Measurements from ENCODE around the gene EXOC3L4.

Gene EXOC3L4

DNA sequence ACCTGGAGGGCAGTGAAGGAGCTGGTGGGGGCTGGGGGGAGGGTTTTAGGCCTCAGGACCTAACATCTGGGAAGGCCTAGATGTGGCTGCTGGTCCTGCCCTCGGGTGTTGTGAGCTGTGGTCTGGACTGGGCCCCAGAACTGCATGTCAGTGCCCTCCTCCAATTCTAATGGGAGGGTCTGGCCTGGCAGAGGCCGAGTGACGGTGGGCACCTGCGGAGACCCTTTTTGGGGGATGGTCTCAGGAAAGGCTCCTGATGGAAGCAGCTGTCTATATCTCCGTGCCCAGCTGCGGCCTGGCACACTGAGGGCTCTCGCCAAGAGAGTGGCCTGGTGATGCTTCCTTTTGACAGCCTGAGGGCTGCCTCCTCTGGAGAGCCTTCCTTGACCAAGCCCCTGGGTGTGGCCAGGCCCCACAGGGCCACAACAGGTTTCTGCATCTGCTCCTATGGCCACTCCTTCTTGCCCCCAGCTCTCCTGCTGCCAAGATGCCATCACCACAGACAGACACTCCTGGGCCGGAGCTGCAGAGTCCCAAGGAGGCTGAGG lies 5.3 kb downstream of the EXOC3L4 start:
- TF ChIP-seq CSDC2 (CRISPR knock-in tag; IDR thresholded peaks at IDR 0.05) (no peak), GLIS3 (CRISPR knock-in tag; IDR thresholded peaks at IDR 0.05) (no peak), ISL1 (CRISPR knock-in tag; IDR thresholded peaks at IDR 0.05) (no peak), BACH2 (CRISPR knock-in tag; IDR thresholded peaks at IDR 0.05; ENCODE audit: borderline replicate concordance) (no peak), ZFP3 (CRISPR knock-in tag; IDR thresholded peaks at IDR 0.05) (no peak), OSR1 (CRISPR knock-in tag; IDR thresholded peaks at IDR 0.05) (no peak), ARNTL (CRISPR knock-in tag; IDR thresholded peaks at IDR 0.05; ENCODE audit: borderline replicate concordance, low read depth) (no peak), ZNF70 (CRISPR knock-in tag; IDR thresholded peaks at IDR 0.05) (no peak), TOX (CRISPR knock-in tag; IDR thresholded peaks at IDR 0.05; ENCODE audit: borderline replicate concordance) (no peak)
- TF ChIP-seq, protein P1, sequence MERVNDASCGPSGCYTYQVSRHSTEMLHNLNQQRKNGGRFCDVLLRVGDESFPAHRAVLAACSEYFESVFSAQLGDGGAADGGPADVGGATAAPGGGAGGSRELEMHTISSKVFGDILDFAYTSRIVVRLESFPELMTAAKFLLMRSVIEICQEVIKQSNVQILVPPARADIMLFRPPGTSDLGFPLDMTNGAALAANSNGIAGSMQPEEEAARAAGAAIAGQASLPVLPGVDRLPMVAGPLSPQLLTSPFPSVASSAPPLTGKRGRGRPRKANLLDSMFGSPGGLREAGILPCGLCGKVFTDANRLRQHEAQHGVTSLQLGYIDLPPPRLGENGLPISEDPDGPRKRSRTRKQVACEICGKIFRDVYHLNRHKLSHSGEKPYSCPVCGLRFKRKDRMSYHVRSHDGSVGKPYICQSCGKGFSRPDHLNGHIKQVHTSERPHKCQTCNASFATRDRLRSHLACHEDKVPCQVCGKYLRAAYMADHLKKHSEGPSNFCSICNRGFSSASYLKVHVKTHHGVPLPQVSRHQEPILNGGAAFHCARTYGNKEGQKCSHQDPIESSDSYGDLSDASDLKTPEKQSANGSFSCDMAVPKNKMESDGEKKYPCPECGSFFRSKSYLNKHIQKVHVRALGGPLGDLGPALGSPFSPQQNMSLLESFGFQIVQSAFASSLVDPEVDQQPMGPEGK (CRISPR knock-in tag; IDR thresholded peaks at IDR 0.05; ENCODE audit: borderline replicate concordance) = no peak
- ATAC-seq = no peak

DNA sequence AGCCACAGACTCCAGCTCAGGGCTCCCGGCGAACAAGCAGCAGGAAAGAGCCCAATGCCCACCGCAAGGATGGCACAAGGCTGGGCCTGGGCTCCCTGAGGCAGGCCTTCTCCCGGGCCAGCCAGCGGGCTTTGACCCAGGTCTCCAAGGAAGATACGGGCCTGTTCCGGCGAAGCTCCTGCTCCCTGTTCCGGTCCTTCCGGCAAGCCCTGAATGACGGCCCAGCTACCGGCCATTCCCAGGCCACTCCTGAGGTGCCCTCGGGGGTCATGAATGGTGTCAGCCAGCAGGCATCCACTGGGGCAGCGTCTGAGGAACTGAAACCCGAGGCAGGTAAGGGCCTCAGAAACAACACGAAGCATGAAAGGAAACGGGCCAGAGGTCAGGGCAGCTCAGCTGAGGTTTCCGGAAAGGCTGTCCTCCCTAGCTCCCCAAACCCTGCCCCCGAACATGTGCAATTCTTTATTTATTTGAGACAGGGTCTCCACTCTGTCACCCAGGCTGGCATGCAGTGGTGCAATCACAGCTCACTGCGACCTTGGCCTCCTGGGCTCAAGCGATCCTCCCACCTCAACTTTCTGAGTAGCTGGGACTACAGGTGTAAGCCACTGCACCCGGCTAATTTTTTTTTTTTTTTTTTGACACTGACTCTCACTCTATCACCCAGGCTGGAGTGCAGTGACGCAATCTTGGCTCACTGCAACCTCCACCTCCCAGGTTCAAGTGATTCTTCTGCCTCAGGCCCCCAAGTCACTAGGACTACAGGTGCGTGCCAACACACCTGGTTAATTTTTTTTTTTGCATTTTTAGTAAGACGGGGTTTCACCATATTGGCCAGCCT lies 6.0 kb downstream of the EXOC3L4 start:
- TF ChIP-seq CSDC2 (CRISPR knock-in tag; IDR thresholded peaks at IDR 0.05) (no peak), ZC3H10 (CRISPR knock-in tag; IDR thresholded peaks at IDR 0.05) (no peak), RARB (CRISPR knock-in tag; IDR thresholded peaks at IDR 0.05) (no peak), ESRRG (CRISPR knock-in tag; IDR thresholded peaks at IDR 0.05) (no peak), ZNF70 (CRISPR knock-in tag; IDR thresholded peaks at IDR 0.05) (no peak), OSR1 (CRISPR knock-in tag; IDR thresholded peaks at IDR 0.05) (no peak), ISL1 (CRISPR knock-in tag; IDR thresholded peaks at IDR 0.05) (no peak), TCF4 (CRISPR knock-in tag; IDR thresholded peaks at IDR 0.05; ENCODE audit: borderline replicate concordance) (no peak), ZNF565 (CRISPR knock-in tag; conservative IDR thresholded peaks at IDR 0.05; ENCODE audit: low read depth) (no peak), TOX (CRISPR knock-in tag; IDR thresholded peaks at IDR 0.05; ENCODE audit: borderline replicate concordance) (no peak), ZFP30 (CRISPR knock-in tag; IDR thresholded peaks at IDR 0.05) (no peak), GLIS3 (CRISPR knock-in tag; IDR thresholded peaks at IDR 0.05) (no peak), PPARA (CRISPR knock-in tag; IDR thresholded peaks at IDR 0.05; ENCODE audit: borderline replicate concordance) (no peak), ZFP3 (CRISPR knock-in tag; IDR thresholded peaks at IDR 0.05) (no peak)
- TF ChIP-seq, protein P2, sequence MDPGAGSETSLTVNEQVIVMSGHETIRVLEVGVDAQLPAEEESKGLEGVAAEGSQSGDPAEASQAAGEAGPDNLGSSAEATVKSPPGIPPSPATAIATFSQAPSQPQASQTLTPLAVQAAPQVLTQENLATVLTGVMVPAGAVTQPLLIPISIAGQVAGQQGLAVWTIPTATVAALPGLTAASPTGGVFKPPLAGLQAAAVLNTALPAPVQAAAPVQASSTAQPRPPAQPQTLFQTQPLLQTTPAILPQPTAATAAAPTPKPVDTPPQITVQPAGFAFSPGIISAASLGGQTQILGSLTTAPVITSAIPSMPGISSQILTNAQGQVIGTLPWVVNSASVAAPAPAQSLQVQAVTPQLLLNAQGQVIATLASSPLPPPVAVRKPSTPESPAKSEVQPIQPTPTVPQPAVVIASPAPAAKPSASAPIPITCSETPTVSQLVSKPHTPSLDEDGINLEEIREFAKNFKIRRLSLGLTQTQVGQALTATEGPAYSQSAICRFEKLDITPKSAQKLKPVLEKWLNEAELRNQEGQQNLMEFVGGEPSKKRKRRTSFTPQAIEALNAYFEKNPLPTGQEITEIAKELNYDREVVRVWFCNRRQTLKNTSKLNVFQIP (CRISPR knock-in tag; IDR thresholded peaks at IDR 0.05; ENCODE audit: borderline replicate concordance, low read depth) = no peak
- TF ChIP-seq, protein P1 (CRISPR knock-in tag; IDR thresholded peaks at IDR 0.05; ENCODE audit: borderline replicate concordance) = no peak
- TF ChIP-seq, protein P3, sequence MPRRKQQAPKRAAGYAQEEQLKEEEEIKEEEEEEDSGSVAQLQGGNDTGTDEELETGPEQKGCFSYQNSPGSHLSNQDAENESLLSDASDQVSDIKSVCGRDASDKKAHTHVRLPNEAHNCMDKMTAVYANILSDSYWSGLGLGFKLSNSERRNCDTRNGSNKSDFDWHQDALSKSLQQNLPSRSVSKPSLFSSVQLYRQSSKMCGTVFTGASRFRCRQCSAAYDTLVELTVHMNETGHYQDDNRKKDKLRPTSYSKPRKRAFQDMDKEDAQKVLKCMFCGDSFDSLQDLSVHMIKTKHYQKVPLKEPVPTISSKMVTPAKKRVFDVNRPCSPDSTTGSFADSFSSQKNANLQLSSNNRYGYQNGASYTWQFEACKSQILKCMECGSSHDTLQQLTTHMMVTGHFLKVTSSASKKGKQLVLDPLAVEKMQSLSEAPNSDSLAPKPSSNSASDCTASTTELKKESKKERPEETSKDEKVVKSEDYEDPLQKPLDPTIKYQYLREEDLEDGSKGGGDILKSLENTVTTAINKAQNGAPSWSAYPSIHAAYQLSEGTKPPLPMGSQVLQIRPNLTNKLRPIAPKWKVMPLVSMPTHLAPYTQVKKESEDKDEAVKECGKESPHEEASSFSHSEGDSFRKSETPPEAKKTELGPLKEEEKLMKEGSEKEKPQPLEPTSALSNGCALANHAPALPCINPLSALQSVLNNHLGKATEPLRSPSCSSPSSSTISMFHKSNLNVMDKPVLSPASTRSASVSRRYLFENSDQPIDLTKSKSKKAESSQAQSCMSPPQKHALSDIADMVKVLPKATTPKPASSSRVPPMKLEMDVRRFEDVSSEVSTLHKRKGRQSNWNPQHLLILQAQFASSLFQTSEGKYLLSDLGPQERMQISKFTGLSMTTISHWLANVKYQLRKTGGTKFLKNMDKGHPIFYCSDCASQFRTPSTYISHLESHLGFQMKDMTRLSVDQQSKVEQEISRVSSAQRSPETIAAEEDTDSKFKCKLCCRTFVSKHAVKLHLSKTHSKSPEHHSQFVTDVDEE (CRISPR knock-in tag; IDR thresholded peaks at IDR 0.05) = no peak
- TF ChIP-seq, protein P4, sequence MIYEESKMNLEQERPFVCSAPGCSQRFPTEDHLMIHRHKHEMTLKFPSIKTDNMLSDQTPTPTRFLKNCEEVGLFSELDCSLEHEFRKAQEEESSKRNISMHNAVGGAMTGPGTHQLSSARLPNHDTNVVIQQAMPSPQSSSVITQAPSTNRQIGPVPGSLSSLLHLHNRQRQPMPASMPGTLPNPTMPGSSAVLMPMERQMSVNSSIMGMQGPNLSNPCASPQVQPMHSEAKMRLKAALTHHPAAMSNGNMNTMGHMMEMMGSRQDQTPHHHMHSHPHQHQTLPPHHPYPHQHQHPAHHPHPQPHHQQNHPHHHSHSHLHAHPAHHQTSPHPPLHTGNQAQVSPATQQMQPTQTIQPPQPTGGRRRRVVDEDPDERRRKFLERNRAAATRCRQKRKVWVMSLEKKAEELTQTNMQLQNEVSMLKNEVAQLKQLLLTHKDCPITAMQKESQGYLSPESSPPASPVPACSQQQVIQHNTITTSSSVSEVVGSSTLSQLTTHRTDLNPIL (CRISPR knock-in tag; IDR thresholded peaks at IDR 0.05; ENCODE audit: low read depth) = no peak
- ATAC-seq = no peak
